ENCODE measurements around the gene TLR5.
"Not testable (repeated sequence)": the region's sequence is repeated elsewhere in the genome, so short reads cannot be mapped to it uniquely, and the experiment has no call there.

TLR5 gene, protein sequence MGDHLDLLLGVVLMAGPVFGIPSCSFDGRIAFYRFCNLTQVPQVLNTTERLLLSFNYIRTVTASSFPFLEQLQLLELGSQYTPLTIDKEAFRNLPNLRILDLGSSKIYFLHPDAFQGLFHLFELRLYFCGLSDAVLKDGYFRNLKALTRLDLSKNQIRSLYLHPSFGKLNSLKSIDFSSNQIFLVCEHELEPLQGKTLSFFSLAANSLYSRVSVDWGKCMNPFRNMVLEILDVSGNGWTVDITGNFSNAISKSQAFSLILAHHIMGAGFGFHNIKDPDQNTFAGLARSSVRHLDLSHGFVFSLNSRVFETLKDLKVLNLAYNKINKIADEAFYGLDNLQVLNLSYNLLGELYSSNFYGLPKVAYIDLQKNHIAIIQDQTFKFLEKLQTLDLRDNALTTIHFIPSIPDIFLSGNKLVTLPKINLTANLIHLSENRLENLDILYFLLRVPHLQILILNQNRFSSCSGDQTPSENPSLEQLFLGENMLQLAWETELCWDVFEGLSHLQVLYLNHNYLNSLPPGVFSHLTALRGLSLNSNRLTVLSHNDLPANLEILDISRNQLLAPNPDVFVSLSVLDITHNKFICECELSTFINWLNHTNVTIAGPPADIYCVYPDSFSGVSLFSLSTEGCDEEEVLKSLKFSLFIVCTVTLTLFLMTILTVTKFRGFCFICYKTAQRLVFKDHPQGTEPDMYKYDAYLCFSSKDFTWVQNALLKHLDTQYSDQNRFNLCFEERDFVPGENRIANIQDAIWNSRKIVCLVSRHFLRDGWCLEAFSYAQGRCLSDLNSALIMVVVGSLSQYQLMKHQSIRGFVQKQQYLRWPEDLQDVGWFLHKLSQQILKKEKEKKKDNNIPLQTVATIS

DNA sequence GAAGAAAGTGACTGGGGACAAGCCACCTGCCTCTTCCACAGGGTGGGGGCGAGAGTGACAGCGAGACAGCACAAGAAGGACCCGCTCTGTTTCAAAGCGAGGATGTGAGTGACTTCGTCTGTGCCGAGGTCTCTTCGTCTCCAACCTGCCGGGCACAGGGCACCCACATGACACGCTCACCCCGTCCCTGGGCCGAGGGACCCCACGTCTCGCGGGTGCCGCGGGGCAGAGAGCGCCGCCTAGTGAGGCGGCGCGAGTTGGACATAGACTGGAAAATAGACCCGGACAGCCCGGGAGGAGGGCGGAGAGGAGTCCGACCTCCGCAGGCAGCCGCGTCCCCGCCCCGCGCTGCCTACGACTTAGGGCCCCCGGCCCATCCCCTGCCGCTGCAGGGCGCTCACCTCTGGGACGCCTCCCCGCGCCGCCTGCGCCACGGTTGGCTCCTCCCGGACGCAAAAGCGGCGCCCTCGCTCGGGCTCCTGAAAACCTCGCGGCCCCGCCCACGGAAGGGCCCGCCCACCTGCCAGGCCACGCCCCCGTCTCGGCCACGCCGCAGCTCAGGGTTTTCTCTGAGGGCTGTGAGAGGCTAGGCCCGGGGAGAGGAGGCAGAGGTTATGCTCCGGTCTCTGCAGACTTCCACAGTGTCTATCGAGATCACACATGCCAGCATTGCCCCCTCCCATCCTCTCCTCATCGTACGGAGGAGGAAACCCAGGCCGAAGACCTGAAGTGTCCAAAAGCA is at the start of gene TLR5:
Gene TLR5 (minus strand): TSS at position 454 of the 742 bp plus-strand sequence. CDS start 30,217 bp downstream, outside the sequence.
- DNase-seq (ENCODE audit: low read depth, low spot score): no peak

DNA sequence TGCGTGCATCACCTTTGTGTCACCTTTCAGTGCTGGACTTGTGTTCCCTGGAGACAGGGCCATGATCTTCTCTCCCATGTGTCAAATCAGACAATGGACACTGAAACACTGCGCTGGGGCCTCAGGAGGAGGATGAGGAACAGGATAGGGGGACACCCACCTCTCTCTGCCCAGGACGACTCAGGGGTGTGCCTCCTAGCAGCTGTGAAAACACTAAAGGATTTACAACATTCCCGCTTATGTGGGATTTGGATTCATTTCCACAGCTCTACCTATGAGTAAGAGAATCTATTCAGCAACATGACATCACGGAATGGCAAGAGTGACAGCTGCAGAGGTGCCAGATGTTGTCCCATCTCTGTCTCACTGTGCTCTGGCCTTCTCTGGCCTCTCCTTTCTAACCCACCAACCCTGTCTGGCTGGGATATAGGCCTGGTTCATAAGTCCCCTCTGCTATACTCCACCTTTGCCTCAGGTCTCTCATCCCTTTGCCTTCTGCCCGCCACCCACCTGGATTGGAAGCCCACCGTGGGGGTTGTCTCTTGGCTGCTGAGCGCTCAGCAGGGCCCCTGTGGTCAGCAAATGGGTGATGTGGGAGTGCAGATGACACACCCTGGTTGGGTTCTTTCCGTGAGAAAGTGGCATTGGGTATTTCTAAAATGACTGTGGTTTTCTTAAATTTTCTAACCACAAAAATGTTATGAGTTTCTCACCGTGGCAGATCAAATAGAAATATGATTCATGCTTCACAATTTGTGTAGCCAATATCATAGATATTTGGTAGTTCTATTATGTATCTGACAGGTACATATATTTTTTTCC is 47.1 kb upstream of the TLR5 start:
- no peak for DNase-seq (ENCODE audit: low read depth, low spot score)

DNA sequence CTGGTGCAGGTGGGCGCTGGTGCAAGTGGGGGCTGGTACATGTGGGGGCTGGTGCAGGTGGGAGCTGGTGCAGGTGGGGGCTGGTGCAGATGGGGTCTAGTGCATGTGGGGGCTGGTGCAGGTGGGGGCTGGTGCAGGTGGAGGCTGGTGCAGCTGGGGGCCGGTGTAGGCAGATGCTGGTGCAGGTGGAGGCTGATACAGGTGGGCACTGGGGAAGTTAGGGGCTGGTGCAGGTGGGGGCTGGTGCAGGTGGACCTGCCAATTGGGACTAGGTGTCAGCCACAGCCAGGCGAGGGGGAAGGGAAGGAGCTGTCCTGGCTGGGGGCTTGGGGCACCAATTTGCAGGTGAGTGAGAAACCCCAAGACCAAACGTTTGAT is 46.5 kb upstream of the TLR5 start:
- DNase-seq (ENCODE audit: low read depth, low spot score): no peak

DNA sequence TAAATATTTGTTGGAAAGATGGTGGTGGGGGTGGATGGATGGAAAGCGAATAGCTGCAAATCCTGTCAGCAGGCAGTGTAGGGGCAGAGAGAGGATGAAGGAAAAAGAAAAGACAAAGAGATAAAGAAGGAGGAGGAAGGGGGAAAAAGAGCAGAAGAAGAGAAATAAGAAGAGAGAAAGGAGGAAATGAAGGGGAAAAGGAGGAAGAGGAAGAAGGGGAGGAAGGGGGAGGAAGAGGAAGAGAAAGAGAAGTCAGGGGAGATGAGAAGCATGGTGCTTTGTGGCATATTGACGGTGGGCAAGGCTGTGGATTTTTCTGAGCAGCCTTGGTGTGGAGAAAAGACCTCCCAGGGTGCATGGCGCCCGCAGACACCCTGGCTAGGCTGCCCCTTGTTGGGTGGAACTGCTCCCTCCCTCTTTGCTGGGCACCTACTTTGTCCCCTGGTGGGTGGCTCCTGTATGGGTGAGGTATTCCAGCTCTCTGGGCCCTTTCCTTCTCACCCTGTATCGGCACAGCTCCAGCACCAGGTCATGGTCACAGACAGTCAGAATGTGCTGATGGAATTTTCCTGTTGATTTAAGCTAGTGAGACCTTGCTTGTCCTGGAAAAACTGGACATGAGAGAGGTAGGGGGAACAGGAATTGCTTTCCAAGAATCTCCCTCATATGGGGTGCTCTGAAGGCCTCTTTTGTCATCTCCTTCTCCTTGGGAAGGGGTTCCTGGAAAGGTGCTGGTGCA is 45.7 kb upstream of the TLR5 start:
- DNase-seq (ENCODE audit: low read depth, low spot score): no peak

DNA sequence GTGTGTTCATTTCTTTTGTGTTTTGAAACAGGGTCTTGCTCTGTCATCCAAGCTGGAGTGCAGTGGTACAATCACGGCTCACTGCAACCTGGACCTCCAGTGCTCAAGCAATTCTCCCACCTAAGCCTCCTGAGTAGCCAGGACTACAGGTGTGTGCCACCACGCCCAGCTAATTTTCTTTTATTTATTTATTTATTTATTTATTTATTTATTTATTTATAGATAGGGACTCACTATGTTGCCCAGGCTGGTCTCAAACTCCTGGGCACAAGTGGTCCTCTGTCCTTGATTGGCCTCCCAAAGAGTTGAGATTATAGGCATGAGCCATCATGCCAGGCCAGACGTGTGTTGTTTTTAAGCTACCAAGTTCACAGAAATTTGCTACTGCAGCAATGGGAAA is 43.8 kb upstream of the TLR5 start:
- DNase-seq (ENCODE audit: low read depth, low spot score): no peak

DNA sequence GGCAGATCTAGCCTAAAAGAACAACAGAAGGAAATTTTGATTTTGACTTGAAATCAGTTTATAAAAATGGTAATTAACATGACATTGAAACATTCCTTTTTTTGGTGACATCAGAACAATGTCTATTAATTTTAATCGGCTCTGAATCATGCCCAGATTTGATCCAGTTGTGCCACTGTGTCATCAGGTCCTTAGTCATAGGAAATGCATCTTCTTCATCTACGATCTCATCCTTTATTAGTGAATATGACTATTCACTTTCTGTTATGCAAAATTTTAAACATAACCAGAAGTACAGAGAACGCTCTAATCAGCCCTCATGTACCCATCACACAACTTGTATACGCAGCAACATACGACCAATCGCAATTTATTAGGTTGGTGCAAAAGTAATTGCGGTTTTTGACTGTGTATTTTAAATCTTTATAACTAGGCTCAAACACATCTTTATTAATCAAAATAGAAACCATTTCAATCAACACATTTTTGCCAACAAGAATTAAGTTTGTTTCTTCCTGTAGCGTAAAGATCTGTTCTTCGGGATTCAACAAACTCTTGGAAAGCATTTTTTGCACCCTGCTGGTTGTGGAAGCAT is 40.3 kb upstream of the TLR5 start:
- no peak for DNase-seq (ENCODE audit: low read depth, low spot score)

DNA sequence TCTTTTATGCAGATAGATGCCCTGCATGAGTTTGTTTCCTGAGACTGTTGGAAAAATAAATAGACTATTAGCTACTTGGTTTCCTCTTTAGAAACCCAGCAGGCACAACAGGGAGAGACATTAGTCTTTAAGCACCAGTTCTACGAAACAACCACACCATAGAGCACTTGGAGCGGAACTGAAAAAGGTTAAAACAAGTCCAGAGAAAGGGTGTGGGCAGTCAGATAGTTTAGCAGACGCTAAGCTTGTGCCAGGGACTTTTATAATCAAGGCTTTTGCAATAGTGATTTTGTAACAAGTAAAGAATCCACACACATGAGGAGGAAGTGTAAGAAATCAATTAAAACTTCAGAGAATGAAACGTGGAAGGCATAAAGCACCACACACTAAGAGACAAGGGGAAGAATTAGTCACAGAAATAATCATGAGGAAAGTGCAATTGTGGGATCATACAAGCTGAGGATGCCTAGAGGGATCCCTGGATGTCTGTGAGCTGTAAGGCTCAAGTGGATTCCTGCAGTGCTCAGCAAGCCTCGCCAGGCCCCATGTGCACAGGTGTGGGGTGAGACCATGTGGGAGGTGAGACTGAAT is 37.8 kb upstream of the TLR5 start:
- DNase-seq (ENCODE audit: low read depth, low spot score): no peak

DNA sequence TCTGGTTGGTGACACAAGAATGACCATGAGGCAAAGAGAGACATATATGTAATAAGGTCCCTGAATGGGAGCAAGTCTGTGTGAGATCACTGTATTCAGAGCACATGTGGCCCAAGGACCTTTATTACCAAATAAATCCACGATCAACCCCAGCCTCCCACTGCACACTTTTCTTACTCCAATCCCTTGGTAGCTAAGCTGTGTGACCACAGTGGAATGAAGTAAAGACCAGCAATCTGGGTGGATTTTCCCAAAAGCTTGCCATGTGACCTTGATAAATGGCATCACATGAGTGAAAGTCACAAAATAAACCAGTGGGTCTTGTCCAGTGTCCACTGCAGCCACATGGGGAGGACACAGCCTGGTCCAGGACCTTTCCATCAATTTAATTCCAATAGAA is 36.7 kb upstream of the TLR5 start:
- no peak for DNase-seq (ENCODE audit: low read depth, low spot score)

DNA sequence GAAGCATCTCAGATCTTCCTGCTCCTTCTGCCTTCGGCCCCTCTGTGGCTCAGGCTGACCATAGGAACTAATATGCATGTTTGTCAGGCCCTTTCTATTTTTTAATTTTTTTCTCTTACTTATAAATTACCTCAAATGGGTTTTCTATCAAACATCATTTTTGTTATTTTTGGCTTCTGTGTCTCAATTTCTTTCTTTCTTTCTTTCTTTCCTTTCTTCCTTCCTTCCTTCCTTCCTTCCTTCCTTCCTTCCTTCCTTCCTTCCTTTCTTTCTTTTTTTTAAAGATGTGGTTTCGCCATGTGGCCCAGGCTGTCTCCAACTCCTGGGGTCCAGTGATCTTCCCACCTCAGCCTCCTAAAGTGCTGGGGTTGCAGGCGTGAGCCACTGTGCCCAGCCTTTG is 36.2 kb upstream of the TLR5 start:
- DNase-seq (ENCODE audit: low read depth, low spot score): no peak

DNA sequence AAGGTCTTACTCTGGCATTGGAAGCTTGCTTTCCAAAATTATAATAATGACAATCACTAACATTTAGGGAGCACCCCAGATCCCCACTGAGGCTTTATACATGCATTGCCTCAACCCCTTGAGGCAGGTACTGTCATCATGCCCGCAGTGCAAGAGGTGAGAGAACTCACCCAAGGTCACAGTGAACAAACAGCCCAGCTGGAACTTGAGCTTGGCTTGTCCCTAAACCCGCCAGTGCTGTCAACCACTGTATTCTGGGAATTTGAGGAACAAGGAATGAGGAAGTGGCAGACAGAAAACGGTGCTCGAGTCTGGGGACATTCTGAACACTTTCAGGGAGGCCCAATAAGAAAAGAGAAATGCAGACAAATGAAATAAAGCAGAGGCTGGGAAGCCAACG is 34.6 kb upstream of the TLR5 start:
- no peak for DNase-seq (ENCODE audit: low read depth, low spot score)

DNA sequence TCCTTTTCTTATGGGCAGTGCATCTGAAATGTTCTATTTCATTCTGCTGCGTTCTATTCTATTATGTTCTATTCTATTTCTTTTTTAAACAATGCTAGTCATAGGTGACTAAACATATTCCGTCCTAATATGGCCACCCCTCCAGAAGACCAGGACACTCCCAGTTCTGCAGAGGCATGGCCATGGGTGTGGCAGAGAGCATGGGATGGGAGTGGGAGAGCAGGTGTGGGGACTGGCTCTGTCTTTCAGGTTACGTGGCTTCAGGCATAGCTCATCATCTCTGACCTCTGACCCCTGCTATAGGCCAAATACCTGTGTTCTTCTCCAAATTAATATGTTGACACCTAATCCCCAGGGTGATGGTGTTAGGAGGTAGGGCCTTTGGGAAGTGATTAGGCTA is 33.4 kb upstream of the TLR5 start:
- no peak for DNase-seq (ENCODE audit: low read depth, low spot score)

DNA sequence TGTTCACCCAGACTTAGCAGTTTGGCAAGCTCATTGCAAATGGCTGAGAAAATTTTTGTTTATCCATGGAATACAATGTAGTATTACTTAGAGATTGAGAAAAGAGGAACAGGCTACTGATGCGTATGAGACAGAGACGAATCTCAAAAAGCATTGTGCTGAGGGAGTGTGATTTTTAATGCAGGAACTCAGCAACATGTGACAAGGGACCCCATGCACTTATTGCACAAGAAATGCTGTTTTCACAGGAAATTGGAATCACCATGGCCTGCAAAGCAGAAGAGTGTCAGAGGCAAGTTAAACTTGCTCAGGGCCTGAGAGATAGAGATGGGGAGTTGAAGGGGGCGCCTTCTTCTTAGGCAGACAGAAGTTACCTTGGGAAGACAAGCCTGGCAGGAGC is 32.6 kb upstream of the TLR5 start:
- no peak for DNase-seq (ENCODE audit: low read depth, low spot score)

DNA sequence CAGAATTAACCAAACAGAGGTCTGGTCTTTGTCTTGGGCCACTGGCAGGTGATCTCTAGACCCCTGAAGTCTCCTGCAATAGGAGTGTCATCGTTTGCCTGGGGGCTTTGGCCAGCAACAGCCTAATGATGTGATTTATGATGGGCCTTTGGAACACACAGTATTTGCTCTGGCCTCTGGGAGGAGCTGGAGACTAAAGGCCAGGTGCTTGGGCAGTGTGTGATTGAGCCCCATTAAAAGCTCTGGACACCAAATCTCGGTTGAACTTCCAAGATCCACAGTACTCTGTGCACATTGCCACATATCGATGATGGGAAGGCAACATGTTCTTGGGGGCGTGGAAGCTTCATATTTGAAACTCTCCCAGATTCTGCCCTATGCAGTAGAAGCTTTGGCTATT is 32.0 kb upstream of the TLR5 start:
- DNase-seq (ENCODE audit: low read depth, low spot score): no peak

DNA sequence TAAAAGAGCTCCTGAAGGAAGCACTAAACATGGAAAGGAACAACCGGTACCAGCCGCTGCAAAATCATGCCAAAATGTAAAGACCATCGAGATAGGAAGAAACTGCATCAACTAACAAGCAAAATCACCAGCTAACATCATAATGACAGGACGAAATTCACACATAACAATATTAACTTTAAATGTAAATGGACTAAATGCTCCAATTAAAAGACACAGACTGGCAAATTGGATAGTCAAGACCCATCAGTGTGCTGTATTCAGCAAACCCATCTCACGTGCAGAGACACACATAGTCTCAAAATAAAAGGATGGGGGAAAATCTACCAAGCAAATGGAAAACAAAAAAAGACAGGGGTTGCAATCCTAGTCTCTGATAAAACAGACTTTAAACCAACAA is 26.4 kb upstream of the TLR5 start:
- not testable (repeated sequence) for DNase-seq (ENCODE audit: low read depth, low spot score)

DNA sequence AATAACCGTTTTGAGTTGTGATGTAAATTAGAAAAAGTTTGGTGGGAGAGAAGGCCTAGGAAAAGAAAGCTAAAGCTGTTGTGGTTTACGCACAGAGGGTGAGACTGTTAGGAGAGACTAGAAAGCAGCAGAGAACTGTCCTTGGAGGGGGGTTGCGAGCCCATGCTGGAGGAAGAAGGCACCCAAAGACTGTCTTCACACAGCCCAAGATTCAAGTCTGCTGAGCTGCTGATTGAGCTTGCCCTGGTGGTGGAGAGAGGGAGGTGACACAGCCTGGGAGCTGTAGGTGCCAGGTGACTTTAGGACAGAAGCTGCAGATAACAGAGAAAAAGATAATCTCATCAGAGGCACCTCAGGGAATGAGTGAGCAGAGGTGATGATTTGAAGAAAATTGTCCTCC is 18.3 kb upstream of the TLR5 start:
- DNase-seq (ENCODE audit: low read depth, low spot score): no peak

DNA sequence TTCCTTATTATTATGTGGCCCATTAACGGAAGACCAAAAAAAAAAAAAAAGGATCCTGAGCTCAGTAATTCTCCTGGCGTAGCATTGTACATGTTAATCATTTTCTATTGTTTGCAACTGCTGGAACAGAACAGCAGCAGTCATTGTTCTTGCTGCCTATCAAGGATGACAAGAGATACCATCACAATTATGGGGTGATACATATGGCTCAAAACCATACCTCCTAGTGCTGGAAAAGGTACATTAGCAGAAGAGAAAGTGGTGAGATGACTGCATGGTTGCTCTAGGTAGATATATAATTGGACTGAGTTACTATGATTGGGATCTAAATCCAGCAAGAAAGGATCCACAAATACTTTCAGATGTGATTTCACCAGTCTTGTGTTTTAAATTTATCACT is 13.3 kb upstream of the TLR5 start:
- no peak for DNase-seq (ENCODE audit: low read depth, low spot score)

DNA sequence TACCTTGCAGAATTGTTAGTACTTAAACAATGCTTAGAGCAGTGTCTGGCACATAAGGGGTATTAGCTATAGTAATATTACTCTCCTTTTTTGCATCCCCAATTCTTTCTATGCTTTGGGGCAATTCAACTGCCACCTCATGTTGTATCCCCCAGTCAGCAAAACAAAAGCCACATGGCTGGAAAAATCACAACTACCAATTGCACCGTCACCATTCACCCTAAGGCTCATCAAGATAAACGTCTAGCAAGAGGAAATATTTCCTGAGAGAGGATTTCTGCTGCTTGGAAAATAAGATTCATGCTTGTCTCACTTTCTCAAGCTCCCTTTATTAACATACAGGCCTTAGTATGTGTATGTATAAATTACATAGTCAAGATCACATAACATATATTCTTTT is 12.1 kb upstream of the TLR5 start:
- DNase-seq (ENCODE audit: low read depth, low spot score): no peak

DNA sequence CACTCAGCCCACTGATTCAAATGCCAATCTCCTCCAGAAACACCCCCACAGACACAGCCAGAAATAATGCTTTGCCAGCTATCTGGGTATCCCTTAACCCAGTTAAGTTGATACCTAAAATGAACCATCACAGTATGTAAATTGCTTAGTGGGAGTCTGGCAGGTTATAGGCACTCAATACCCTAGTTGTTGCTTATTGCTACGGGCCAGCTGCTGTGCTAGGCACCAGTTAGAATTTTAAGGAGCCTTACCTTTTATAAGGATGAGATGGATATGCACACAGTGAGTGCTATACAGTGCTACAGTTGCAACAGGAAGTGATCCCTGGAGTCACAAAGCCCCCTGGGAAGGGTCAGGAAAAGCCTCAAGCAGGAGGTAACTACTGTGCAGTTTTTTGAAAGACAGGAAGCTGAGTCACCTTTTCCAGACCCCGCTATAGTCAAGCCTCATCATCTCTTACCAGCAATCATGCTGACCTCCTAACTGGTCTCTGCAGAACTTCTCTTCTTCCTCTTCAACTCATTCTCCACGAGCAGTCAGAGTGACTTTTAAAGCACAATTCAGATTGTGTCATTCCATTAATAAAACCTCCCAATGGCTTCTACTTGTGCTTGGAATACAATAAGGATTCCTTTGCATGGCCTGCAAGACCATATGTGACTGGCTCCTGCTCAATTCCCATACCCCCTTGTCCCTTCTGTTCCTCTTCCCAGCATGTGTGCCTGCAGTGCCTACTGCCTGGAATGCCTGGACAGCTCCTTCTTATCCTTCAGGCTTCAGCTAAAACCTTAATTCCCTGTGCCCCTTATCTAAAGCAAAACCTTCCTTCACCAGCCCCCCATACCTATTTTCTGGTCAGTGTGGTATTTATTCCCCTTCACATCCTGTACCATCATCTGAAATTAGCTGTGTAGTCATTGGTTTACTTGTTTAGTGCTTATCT is 10.4 kb upstream of the TLR5 start:
- DNase-seq (ENCODE audit: low read depth, low spot score): no peak

DNA sequence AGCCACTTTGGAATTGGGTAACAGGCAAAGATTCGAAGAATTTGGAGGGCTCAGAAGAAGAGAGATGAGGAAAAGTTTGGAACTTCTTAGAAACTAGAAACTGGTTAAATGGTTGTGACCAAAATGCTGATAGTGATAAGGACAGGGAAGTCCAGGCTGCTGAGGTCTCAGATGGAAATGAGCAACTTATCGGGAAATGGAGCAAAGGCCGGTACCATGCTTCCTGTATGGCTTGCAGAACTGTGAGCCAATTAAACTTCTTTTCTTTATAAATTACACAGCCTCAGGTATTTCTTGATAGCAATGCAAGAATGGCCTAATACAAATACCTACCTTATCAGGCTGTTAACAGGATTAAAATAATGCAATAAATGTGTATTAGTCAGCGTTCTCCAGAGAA is 9.4 kb upstream of the TLR5 start:
- no peak for DNase-seq (ENCODE audit: low read depth, low spot score)

Measured in smooth muscle cell of the brain vasculature (primary cell).